Right atrium auricular region (tissue), 2 donors: ENCODE results near the gene RASGRP2. TPM values are rescaled to one million over a fixed set of nuclear protein-coding genes. Genes with fewer than 3 reads are reported as not detected.

Experiments used
- DNase-seq: peaks from one replicate; pipeline ENCODE4 v3.0.0-alpha.2; 2019; ENCODE audit warnings: low spot score
- H3K27ac ChIP-seq, 2 donors: fragments of 200-600 bp; sonication (generic); 1 replicate in 1 of 2; 2 replicates in 1 of 2; pipeline ENCODE4 v1.5.1; 2016 to 2019
- H3K27me3 ChIP-seq, 2 donors: fragments of 200-600 bp; sonication (generic); one replicate each; pipeline versions ENCODE4 v1.5.1 to v1.6.0; 2017 to 2019
- H3K36me3 ChIP-seq: fragments of 200-600 bp; sonication (generic); one replicate; pipeline ENCODE4 v1.5.1; 2016
- H3K4me1 ChIP-seq, 2 donors: fragments of 200-600 bp; sonication (generic); one replicate each; pipeline versions ENCODE4 v1.5.1 to v1.6.0; 2017 to 2019
- H3K4me3 ChIP-seq, 2 donors: fragments of 200-600 bp; sonication (generic); 1 replicate in 1 of 2; 2 replicates in 1 of 2; pipeline ENCODE4 v1.5.1; 2017 to 2019; ENCODE audit warnings: mild to moderate bottlenecking in 1 of 2, moderate library complexity in 1 of 2
- H3K9me3 ChIP-seq, 2 donors: fragments of 200-600 bp; sonication (generic); one replicate each; pipeline ENCODE4 v1.5.1; 2019
- CTCF ChIP-seq, 2 donors: fragments of 200-600 bp; sonication (generic); IDR thresholded peaks; one replicate each; pipeline ENCODE4 v1.5.1; 2019; ENCODE audit warnings: antibody characterized with exemption in 2 of 2
- total RNA-seq, 2 donors: library from RNA; depleted of rRNA; stranded (reverse); fragments of >200 nt; gene quantifications; one replicate each; pipeline ENCODE4 v1.1.0, GENCODE V29; 2016

Gene RASGRP2
- total RNA-seq, 2 donors from 2014 or later: 28.1 to 30.4 TPM

- Histone ChIP-seq H3K4me3 (no peak overlapping the region), H3K9me3 (no peaks in the 10 kb centered on the region), H3K4me1 (peaks cover 0 to under 1% of the 10 kb centered on the region in 2 donors), H3K36me3 (no peaks in the 10 kb centered on the region), H3K27ac (no peak overlapping the region), H3K27me3 (no peaks in the 10 kb centered on the region)
- no peak for TF ChIP-seq CTCF (IDR thresholded peaks at IDR 0.05)
- DNase-seq: no peak
Measured at GRCh38 chr11:64694026-64694755, 49.8 kb downstream of the RASGRP2 start.

- TF ChIP-seq CTCF (IDR thresholded peaks at IDR 0.05): no peak
- Histone ChIP-seq H3K4me1 (peaks cover 0 to 14% of the 10 kb centered on the region in 2 donors), H3K4me3 (no peak overlapping the region), H3K27ac (no peak overlapping the region), H3K27me3 (no peaks in the 10 kb centered on the region), H3K36me3 (no peaks in the 10 kb centered on the region), H3K9me3 (no peaks in the 10 kb centered on the region)
- DNase-seq: no peak
Measured at GRCh38 chr11:64692764-64693331, 51.1 kb downstream of the RASGRP2 start.

GRCh38 chr11:64691543-64691942 lies 52.4 kb downstream of the RASGRP2 start:
- no peak for TF ChIP-seq CTCF (IDR thresholded peaks at IDR 0.05)
- Histone ChIP-seq H3K4me1 (peaks cover 0 to 17% of the 10 kb centered on the region in 2 donors), H3K27ac (no peak overlapping the region), H3K9me3 (no peaks in the 10 kb centered on the region), H3K4me3 (no peak overlapping the region), H3K36me3 (no peaks in the 10 kb centered on the region), H3K27me3 (no peaks in the 10 kb centered on the region)
- no peak for DNase-seq

GRCh38 chr11:64690235-64690634 lies 53.7 kb downstream of the RASGRP2 start:
- Histone ChIP-seq H3K4me3 (no peak overlapping the region), H3K4me1 (peaks cover 0 to 17% of the 10 kb centered on the region in 2 donors), H3K27me3 (no peaks in the 10 kb centered on the region), H3K27ac (no peak overlapping the region), H3K9me3 (no peaks in the 10 kb centered on the region), H3K36me3 (no peaks in the 10 kb centered on the region)
- TF ChIP-seq CTCF (IDR thresholded peaks at IDR 0.05): no peak
- no peak for DNase-seq

GRCh38 chr11:64688534-64688982 lies 55.4 kb downstream of the RASGRP2 start:
- Histone ChIP-seq H3K4me3 (peak overlapping the region; percentile 30 to 50), H3K9me3 (no peaks in the 10 kb centered on the region), H3K36me3 (no peaks in the 10 kb centered on the region), H3K27me3 (no peaks in the 10 kb centered on the region), H3K4me1 (peaks cover 0 to 17% of the 10 kb centered on the region in 2 donors), H3K27ac (peak overlapping the region; percentile 49 to 70)
- DNase-seq: peak; percentile 85
- peak; percentile 86 to 94 for TF ChIP-seq CTCF (IDR thresholded peaks at IDR 0.05)
